Loucy (cell line): ENCODE measurements around the gene ZMPSTE24.

Experiments
- H2AFZ ChIP-seq: fragments of 200-600 bp; sonication (generic); 2 replicates; pipeline ENCODE4 v1.6.0; 2016; ENCODE audit warnings: antibody characterized with exemption, mild to moderate bottlenecking, low read length, moderate library complexity
- H3F3A ChIP-seq: fragments of 200-600 bp; 2 replicates; pipeline ENCODE4 v1.6.0; 2016; ENCODE audit warnings: antibody characterized with exemption, low read depth, mild to moderate bottlenecking
- H3K27me3 ChIP-seq: fragments of 200-600 bp; sonication (generic); 2 replicates; pipeline ENCODE4 v1.6.1; 2014; ENCODE audit warnings: low read length, mild to moderate bottlenecking; ENCODE audit not compliant: insufficient read depth, poor library complexity, severe bottlenecking
- H3K36me3 ChIP-seq: fragments of 200-600 bp; sonication (generic); 2 replicates; pipeline ENCODE4 v1.6.1; 2016; ENCODE audit warnings: low read length; ENCODE audit not compliant: insufficient read depth
- H3K4me1 ChIP-seq: fragments of 200-600 bp; sonication (generic); 2 replicates; pipeline ENCODE4 v1.5.1; 2014; ENCODE audit warnings: low read length, mild to moderate bottlenecking; ENCODE audit not compliant: insufficient read depth, poor library complexity, severe bottlenecking
- H3K4me2 ChIP-seq: fragments of 200-600 bp; sonication (generic); 2 replicates; pipeline ENCODE4 v1.6.0; 2014; ENCODE audit warnings: antibody characterized with exemption, low read length, low read depth, mild to moderate bottlenecking; ENCODE audit not compliant: poor library complexity, severe bottlenecking
- H3K4me3 ChIP-seq: fragments of 200-600 bp; sonication (generic); 2 replicates; pipeline ENCODE4 v1.5.1; 2014; ENCODE audit warnings: low read length, mild to moderate bottlenecking, mixed read lengths; ENCODE audit not compliant: poor library complexity, severe bottlenecking
- H3K79me2 ChIP-seq: fragments of 200-600 bp; sonication (generic); 2 replicates; pipeline ENCODE4 v1.6.1; 2014; ENCODE audit warnings: low read length; ENCODE audit not compliant: insufficient read depth
- H3K9ac ChIP-seq: fragments of 200-600 bp; sonication (generic); 2 replicates; pipeline ENCODE4 v1.6.0; 2014; ENCODE audit warnings: mild to moderate bottlenecking, low read depth, low read length, moderate library complexity; ENCODE audit not compliant: poor library complexity, severe bottlenecking
- H3K9me2 ChIP-seq: fragments of 200-600 bp; sonication (generic); replicated peaks from 2 replicates; pipeline ENCODE4 v1.6.1; 2016; ENCODE audit warnings: low read depth, low read length, mixed read lengths
- H3K9me3 ChIP-seq: fragments of 200-600 bp; sonication (generic); 2 replicates; pipeline ENCODE4 v1.6.1; 2014; ENCODE audit warnings: mild to moderate bottlenecking, antibody characterized with exemption, low read length, low read depth; ENCODE audit not compliant: insufficient read depth
- H4K20me1 ChIP-seq: fragments of 200-600 bp; sonication (generic); 2 replicates; pipeline ENCODE4 v1.6.0; 2014; ENCODE audit warnings: antibody characterized with exemption, low read length, mild to moderate bottlenecking; ENCODE audit not compliant: insufficient read depth, poor library complexity, severe bottlenecking
- CTCF ChIP-seq: fragments of 200-600 bp; sonication (generic); conservative IDR thresholded peaks from 2 replicates; pipeline ENCODE4 v1.5.1; 2014; ENCODE audit warnings: mild to moderate bottlenecking, antibody characterized with exemption, low read length
- EZH2phosphoT487 ChIP-seq: fragments of 200-600 bp; IDR thresholded peaks from 2 replicates; pipeline ENCODE4 v1.6.1; 2018; ENCODE audit warnings: antibody characterized with exemption, mild to moderate bottlenecking, moderate library complexity, borderline replicate concordance

ZMPSTE24 gene

DNA sequence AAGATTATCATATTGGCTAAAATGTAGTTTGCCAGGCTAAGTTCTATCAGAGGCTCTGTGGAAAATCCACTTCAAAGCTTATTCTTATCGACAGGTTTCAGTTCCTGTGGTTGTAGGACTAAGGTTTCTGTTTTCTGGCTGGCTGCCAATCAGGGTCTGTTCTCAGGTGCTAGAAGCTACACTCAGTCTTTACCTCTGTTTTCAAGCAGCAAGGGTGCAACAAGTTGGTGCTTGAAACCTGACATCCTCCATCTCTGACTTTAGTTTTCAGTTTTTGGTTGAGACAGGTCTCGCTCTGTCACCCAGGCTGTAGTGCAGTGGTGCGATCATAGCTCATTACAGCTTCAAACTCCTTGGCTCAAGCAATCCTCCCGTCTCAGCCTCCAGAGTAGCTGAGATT is 25.6 kb upstream of the ZMPSTE24 start:
- Histone ChIP-seq H3K36me3 (peaks cover 79% of the 10 kb centered on the region), H4K20me1 (no peaks in the 10 kb centered on the region), H2AFZ (no peak overlapping the region), H3F3A (no peaks in the 10 kb centered on the region), H3K9me3 (no peaks in the 10 kb centered on the region), H3K4me3 (no peak overlapping the region), H3K27me3 (no peaks in the 10 kb centered on the region), H3K79me2 (no peaks in the 10 kb centered on the region), H3K9me2 (no peaks in the 10 kb centered on the region), H3K9ac (no peak overlapping the region), H3K4me2 (no peak overlapping the region), H3K4me1 (no peaks in the 10 kb centered on the region)
- TF ChIP-seq CTCF (no peak), EZH2phosphoT487 (no peak)

DNA sequence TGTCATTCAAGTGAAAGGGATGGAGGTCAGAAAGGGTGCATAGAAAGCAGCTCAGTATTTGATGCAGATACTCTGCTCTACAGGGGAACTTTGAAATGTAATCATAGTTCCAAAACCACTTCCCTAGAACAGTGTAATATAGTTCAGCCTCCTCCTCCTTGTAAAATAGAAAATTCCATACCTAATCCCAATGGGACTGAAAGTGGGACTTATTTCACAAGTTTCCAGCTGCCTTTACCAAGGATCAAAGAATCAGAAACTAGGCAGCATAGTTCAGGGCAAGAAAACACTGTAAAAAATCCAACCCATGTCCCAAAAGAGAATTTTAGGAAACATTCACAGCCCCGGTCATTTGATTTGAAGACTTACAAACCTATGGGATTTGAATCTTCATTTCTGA is 18.4 kb upstream of the ZMPSTE24 start:
- no peaks in the 10 kb centered on the region for H3K79me2 ChIP-seq
- H3K27me3 ChIP-seq = no peaks in the 10 kb centered on the region
- no peaks in the 10 kb centered on the region for H3K9me2 ChIP-seq
- peaks cover 58% of the 10 kb centered on the region for H3K36me3 ChIP-seq
- H3K4me3 ChIP-seq = no peak overlapping the region
- H2AFZ ChIP-seq = no peak overlapping the region
- H3F3A ChIP-seq = 0 out of 2 replicates have a peak, but pooled peaks cover 6% of the 10 kb centered on the region
- H4K20me1 ChIP-seq = no peaks in the 10 kb centered on the region
- H3K9me3 ChIP-seq = no peaks in the 10 kb centered on the region
- H3K4me2 ChIP-seq = no peak overlapping the region
- H3K4me1 ChIP-seq = peaks cover 4% of the 10 kb centered on the region
- H3K9ac ChIP-seq = no peak overlapping the region
- TF ChIP-seq CTCF (no peak), EZH2phosphoT487 (no peak)

DNA sequence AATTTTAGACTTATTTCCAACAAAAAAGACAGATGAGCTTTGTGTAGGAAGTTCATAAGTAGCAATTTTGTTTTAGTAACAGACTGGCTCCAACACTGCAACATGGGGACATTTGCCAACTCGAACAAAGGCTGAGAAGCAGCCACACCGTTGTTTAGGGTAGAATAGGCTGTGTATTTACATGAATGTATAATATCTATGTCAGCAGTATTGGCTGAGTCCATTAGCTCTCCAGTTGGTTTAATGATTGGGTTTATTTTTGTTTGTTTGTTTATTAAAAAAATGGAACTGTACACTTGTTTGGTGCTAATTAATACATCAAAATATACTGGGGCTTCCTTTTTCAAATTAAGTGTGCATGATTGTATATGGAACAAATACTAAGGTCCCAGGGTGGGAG is 17.6 kb upstream of the ZMPSTE24 start:
- no peak overlapping the region for H3K4me2 ChIP-seq
- H3K9ac ChIP-seq = no peak overlapping the region
- H3K9me3 ChIP-seq = no peaks in the 10 kb centered on the region
- peaks cover 4% of the 10 kb centered on the region for H3K4me1 ChIP-seq
- no peak overlapping the region for H2AFZ ChIP-seq
- no peaks in the 10 kb centered on the region for H3K9me2 ChIP-seq
- H4K20me1 ChIP-seq = no peaks in the 10 kb centered on the region
- no peaks in the 10 kb centered on the region for H3K27me3 ChIP-seq
- peaks cover 52% of the 10 kb centered on the region for H3K36me3 ChIP-seq
- no peaks in the 10 kb centered on the region for H3K79me2 ChIP-seq
- TF ChIP-seq CTCF = no peak
- no peak for TF ChIP-seq EZH2phosphoT487
- H3K4me3 ChIP-seq = no peak overlapping the region
- 0 out of 2 replicates have a peak, but pooled peaks cover 6% of the 10 kb centered on the region for H3F3A ChIP-seq
